T-helper 17 cell (primary cell): ENCODE measurements around the gene WDR17. TPM values are rescaled to one million over a fixed set of nuclear protein-coding genes. Genes with fewer than 3 reads are reported as not detected.
"Not testable (repeated sequence)": the region's sequence is repeated elsewhere in the genome, so short reads cannot be mapped to it uniquely, and the experiment has no call there.

Experiments used
- ATAC-seq: fragments of 150-1000 bp; cut with Tn5 transposase; 2 replicates; pipeline ENCODE4 v1.10.0; 2021; ENCODE audit warnings: mild to moderate bottlenecking, moderate library complexity
- DNase-seq, 3 donors: peaks; one replicate each; pipeline versions ENCODE4 v3.0.0 to v3.0.0-alpha.2; 2020 to 2021
- H3K9me3 ChIP-seq: one replicate; pipeline ENCODE4 v1.7.0; 2013; ENCODE audit warnings: low read length, mild to moderate bottlenecking; ENCODE audit not compliant: control insufficient read depth, poor library complexity, severe bottlenecking
- H3K27ac Mint-ChIP-seq: one replicate; pipeline ENCODE4 v1.8.0; 2022; ENCODE audit warnings: mild to moderate bottlenecking, moderate library complexity, mixed read lengths
- H3K27me3 Mint-ChIP-seq: one replicate; pipeline ENCODE4 v1.8.0; 2022; ENCODE audit warnings: mixed read lengths
- H3K36me3 Mint-ChIP-seq: one replicate; pipeline ENCODE4 v1.8.0; 2022; ENCODE audit warnings: low read depth, mixed read lengths
- H3K4me1 Mint-ChIP-seq: one replicate; pipeline ENCODE4 v1.8.0; 2022; ENCODE audit warnings: mild to moderate bottlenecking, mixed read lengths
- H3K4me3 Mint-ChIP-seq: one replicate; pipeline ENCODE4 v1.8.0; 2022; ENCODE audit warnings: mild to moderate bottlenecking, moderate library complexity, mixed read lengths
- total RNA-seq, 4 donors: library from RNA in 2 of 4; stranded (reverse) in 2 of 4; gene quantifications; one replicate each; pipeline ENCODE4 v1.2.3 and lab custom pipeline; 2022 to 2026

WDR17 gene
- total RNA-seq, 2 donors from 2014 or later, result 0.65 to 1.8 TPM

DNA sequence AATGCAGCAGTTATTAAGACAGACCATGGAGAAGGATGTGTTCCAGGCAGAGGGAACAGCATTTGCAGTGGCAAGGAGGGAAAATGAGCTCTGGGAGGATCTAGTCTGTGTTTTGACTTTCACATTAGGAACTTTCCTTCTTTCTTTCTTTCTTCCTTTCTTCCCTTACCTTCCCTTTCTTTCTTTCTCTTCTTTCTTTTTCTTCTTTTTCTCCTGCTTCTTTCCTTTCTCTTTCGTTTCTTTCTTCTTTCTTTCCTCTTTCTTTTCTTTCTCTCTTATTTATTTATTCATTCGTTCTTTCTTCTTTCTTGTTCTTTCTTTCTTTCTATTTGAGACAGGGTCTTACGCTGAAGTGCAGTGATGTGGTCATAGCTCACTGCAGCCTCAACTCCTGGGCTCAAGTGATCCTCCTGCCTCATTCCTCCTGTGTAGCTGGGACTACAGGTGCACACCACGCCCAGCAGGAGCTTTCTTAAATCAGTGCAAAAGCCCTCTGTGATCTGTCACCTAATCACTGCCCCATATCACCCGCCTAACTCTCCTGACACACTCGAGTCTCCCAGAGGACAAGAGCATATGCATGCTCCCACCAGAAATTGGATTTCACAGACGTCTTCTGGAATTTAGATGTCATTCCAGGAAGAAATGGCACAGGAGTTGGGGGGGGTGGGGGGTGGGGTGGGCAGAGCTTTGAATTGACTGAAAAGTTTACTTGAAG lies 145.1 kb downstream of the WDR17 start:
- Mint-ChIP-seq H3K4me1 (peaks cover 3% of the 10 kb centered on the region), H3K4me3 (no peak overlapping the region), H3K36me3 (no peaks in the 10 kb centered on the region), H3K27me3 (peaks cover 44% of the 10 kb centered on the region), H3K27ac (no peak overlapping the region)
- no peak for ATAC-seq
- DNase-seq, result no peak
- H3K9me3 ChIP-seq, result no peaks in the 10 kb centered on the region

DNA sequence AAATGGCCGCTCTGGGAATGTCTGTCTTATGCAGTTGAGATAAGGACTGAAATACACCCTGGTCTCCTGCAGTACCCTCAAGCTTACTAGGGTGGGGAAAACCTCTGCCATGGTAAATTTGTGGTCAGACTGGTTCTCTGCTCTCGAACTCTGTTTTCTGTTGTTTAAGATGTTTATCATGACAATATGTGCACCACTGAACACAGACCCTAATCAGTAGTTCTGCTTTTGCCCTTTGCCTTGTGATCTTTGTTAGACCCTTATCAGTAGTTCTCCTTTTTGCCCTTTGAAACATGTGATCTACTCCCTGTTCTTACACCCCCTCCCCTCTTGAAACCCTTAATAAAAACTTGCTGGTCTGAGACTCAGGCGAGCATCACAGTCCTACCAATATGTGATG lies 146.7 kb downstream of the WDR17 start:
- not testable (repeated sequence) for H3K4me1 Mint-ChIP-seq, ATAC-seq, H3K4me3 Mint-ChIP-seq, H3K36me3 Mint-ChIP-seq, H3K27ac Mint-ChIP-seq, DNase-seq, H3K9me3 ChIP-seq
- peaks cover 28% of the 10 kb centered on the region for H3K27me3 Mint-ChIP-seq

DNA sequence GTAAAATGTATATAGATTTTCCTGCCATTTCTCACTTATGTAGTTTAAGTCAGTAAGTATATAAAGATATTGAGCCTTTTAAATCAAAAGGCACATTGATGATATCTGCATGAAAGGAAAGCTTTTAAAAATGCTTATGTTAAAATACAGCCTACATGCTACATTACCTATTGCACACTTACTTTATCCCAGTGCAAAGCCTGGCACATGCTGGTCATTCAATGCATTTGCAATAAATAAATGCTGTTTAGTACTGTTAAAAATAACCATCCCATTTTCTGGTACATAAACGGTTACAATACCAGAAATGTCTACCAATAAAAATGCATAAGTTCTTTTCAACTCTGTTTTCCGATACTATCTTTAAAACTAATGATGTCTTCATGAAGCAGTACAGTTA lies 151.9 kb downstream of the WDR17 start:
- peaks cover 20% of the 10 kb centered on the region for H3K27me3 Mint-ChIP-seq
- no peaks in the 10 kb centered on the region for H3K36me3 Mint-ChIP-seq
- H3K4me3 Mint-ChIP-seq, result no peak overlapping the region
- DNase-seq, result no peak
- ATAC-seq, result no peak
- H3K9me3 ChIP-seq, result no peaks in the 10 kb centered on the region
- H3K27ac Mint-ChIP-seq, result no peak overlapping the region
- no peaks in the 10 kb centered on the region for H3K4me1 Mint-ChIP-seq

DNA sequence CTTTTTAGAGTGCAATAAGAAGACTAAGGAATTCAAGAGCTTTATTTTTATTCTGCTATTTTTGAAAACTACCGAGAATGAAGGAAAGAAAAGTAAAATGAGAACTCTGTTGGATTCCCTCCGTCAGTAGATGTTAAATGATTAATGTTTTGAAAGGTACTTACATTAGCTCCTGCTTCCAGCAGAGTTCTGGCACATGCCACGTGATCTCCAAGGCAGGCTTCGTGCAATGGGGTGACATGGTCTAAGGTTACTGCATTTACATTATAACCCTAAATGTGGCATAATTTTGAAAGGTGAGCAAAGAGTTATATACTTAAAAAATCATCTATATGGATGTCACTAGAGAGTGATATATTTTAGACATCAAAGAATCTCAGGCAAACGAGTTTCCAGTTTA lies 156.5 kb downstream of the WDR17 start:
- Mint-ChIP-seq H3K4me3 (no peak overlapping the region), H3K27ac (no peak overlapping the region), H3K4me1 (no peaks in the 10 kb centered on the region), H3K27me3 (peaks cover 38% of the 10 kb centered on the region), H3K36me3 (no peaks in the 10 kb centered on the region)
- ATAC-seq (no peak), DNase-seq (no peak)
- H3K9me3 ChIP-seq, result no peaks in the 10 kb centered on the region

DNA sequence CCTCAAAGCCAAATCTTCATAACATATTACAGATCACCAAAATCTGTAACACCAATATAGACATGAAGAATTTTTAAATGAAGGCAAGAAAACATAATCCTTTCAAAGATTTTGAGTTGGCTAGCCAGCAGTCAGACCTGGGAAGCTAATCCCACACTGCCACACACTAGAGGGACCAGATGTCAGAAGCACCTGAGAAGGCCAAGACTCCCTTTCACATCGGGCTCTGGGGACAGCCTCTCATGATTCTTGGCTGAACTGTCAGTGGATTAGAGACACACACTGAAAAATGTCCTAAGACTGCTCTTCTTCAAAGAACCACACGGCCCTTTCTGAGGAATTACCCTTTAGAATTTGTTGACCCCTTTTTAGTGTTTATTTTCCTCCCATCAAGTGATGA lies 157.9 kb downstream of the WDR17 start:
- no peaks in the 10 kb centered on the region for H3K9me3 ChIP-seq
- DNase-seq, result no peak
- H3K4me1 Mint-ChIP-seq, result no peaks in the 10 kb centered on the region
- peaks cover 46% of the 10 kb centered on the region for H3K27me3 Mint-ChIP-seq
- no peaks in the 10 kb centered on the region for H3K36me3 Mint-ChIP-seq
- no peak overlapping the region for H3K27ac Mint-ChIP-seq
- no peak overlapping the region for H3K4me3 Mint-ChIP-seq
- no peak for ATAC-seq

DNA sequence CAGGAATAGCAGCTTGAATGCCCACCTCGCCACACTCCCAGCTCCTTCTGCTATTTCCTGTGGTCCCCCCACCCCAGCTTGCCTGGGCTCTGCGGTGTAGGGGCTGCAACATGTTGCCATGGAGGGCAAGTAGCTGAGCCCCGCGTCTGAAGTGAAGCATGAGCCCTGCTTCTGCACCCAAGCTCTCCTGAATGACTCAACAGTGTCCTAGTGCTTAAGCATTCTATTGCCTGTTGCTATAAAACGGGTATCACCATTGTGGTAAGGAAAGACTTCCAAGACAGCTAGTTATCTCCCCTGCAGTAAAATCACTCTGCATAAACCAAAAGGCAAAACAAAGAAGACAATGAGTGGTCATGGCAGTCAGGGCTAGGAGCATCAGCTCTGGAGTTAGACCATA lies 161.1 kb downstream of the WDR17 start:
- H3K4me3 Mint-ChIP-seq, result no peak overlapping the region
- no peaks in the 10 kb centered on the region for H3K4me1 Mint-ChIP-seq
- no peaks in the 10 kb centered on the region for H3K36me3 Mint-ChIP-seq

DNA sequence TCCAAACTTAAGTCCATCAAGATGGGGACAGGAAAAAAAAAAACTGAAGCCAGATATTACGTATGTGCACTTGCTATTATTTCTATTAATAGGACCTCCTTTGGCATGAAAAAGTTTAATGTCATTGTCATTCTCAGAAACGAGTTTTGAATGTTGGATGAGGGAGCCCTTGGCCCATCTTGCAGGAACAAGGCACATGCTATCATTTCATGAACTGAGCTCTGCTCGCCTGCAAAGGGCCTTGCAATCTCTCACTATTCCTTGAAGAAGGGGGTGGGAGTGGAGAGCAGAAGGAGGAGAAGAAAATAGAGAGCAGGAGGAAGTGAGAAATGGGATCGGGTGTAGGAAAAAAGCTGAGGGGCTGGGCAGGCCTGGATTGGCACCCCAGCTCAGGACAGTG lies 164.0 kb downstream of the WDR17 start:
- no peak for DNase-seq
- H3K9me3 ChIP-seq, result no peaks in the 10 kb centered on the region
- Mint-ChIP-seq H3K36me3 (peaks cover 3% of the 10 kb centered on the region), H3K4me3 (no peak overlapping the region), H3K27ac (no peak overlapping the region), H3K27me3 (peaks cover 47% of the 10 kb centered on the region), H3K4me1 (no peaks in the 10 kb centered on the region)
- ATAC-seq, result no peak

More for the DNA sequence above, 161.1 kb downstream of the WDR17 start:
- no peak for ATAC-seq
- H3K27me3 Mint-ChIP-seq, result peaks cover 33% of the 10 kb centered on the region
- no peaks in the 10 kb centered on the region for H3K9me3 ChIP-seq
- no peak for DNase-seq
- H3K27ac Mint-ChIP-seq, result no peak overlapping the region

Other genes starting within 250 kb of the WDR17 start
- not detected for gene SPATA4, start 129.7 kb downstream of the WDR17 start, total RNA-seq
- gene ASB5, start 203.4 kb downstream of the WDR17 start, total RNA-seq, result not detected